Measurements from ENCODE around the gene CEBPG.

GRCh38 chr19:33366127-33366526 lies 7.4 kb upstream of the CEBPG start:
- no peak for TF ChIP-seq CTCF (IDR thresholded peaks at IDR 0.05)
- TF ChIP-seq EZH2 (IDR thresholded peaks at IDR 0.05; ENCODE audit: borderline replicate concordance, insufficient read depth, low read depth, low read length, poor library complexity, severe bottlenecking), result no peak

Data from B cell (primary cell).